Suprapubic skin (tissue), 4 donors: Measurements from ENCODE around the gene PHF23. TPM values are rescaled to one million over a fixed set of nuclear protein-coding genes. Genes with fewer than 3 reads are reported as not detected.

Source experiments
- DNase-seq, 2 donors: peaks; one replicate each; pipeline ENCODE4 v3.0.0-alpha.2; 2019; ENCODE audit warnings: low spot score in 2 of 2
- H3K27ac ChIP-seq: fragments of 200-600 bp; sonication (generic); one replicate; pipeline ENCODE4 v1.5.1; 2019
- H3K27me3 ChIP-seq: fragments of 200-600 bp; sonication (generic); one replicate; pipeline ENCODE4 v1.5.1; 2019
- H3K36me3 ChIP-seq: fragments of 200-600 bp; sonication (generic); one replicate; pipeline ENCODE4 v1.5.1; 2019
- H3K4me1 ChIP-seq: fragments of 200-600 bp; sonication (generic); one replicate; pipeline ENCODE4 v1.5.1; 2019
- H3K4me3 ChIP-seq: fragments of 200-600 bp; sonication (generic); one replicate; pipeline ENCODE4 v1.5.1; 2019; ENCODE audit warnings: mild to moderate bottlenecking
- H3K9me3 ChIP-seq: fragments of 200-600 bp; sonication (generic); one replicate; pipeline ENCODE4 v1.5.1; 2019
- CTCF ChIP-seq, 2 donors: fragments of 200-600 bp in 1 of 2; fragments of 450-650 bp in 1 of 2; sonication (generic) in 1 of 2; IDR thresholded peaks; one replicate each; pipeline ENCODE4 v1.5.1; 2016 to 2019; ENCODE audit warnings: antibody characterized with exemption in 2 of 2, mild to moderate bottlenecking in 1 of 2, moderate library complexity in 1 of 2
- EP300 ChIP-seq: sonication (generic); formaldehyde crosslinking; IDR thresholded peaks from one replicate; pipeline ENCODE4 v1.6.1; 2017; ENCODE audit warnings: antibody characterized with exemption
- POLR2A ChIP-seq, 2 donors: fragments of 450-650 bp; IDR thresholded peaks; one replicate each; pipeline ENCODE4 v1.6.1; 2017; ENCODE audit warnings: antibody characterized with exemption in 2 of 2, mild to moderate bottlenecking in 2 of 2, moderate library complexity in 2 of 2
- POLR2AphosphoS5 ChIP-seq, 3 donors: sonication (generic); formaldehyde crosslinking; IDR thresholded peaks; one replicate each; pipeline ENCODE4 v1.6.1; 2017; ENCODE audit warnings: antibody characterized with exemption in 3 of 3
- WGBS: methylation state at CpG from one replicate; pipeline ENCODE4 v1.1.5; 2018; 5-methylcytosine and 5-hydroxymethylcytosine counted together
- total RNA-seq, 4 donors: library from RNA; depleted of rRNA; stranded (reverse); fragments of >200 nt; gene quantifications; one replicate each; pipeline ENCODE4 v1.1.0, GENCODE V29; 2016

Gene PHF23
- total RNA-seq, 4 donors from 2014 or later: 19.0 to 35.0 (median 29.1) TPM

GRCh38 chr17:7217113-7217987 lies 21.9 kb downstream of the PHF23 start:
- H3K27me3 ChIP-seq: no peaks in the 10 kb centered on the region
- no peaks in the 10 kb centered on the region for H3K9me3 ChIP-seq
- TF ChIP-seq EP300: no peak
- TF ChIP-seq POLR2A (IDR thresholded peaks at IDR 0.05): no peak
- peaks cover 82% of the 10 kb centered on the region for H3K4me1 ChIP-seq
- DNase-seq: no peak
- H3K4me3 ChIP-seq: peak overlapping the region; percentile 50
- peaks cover 3% of the 10 kb centered on the region for H3K36me3 ChIP-seq
- peak overlapping the region; percentile 59 for H3K27ac ChIP-seq
- WGBS: under 1% methylated on average over 27 of the region's 32 CpGs

GRCh38 chr17:7216242-7217112 lies 22.8 kb downstream of the PHF23 start:
- H3K4me3 ChIP-seq: peak overlapping the region; percentile 50
- no peaks in the 10 kb centered on the region for H3K27me3 ChIP-seq
- H3K27ac ChIP-seq: peak overlapping the region; percentile 59
- no peaks in the 10 kb centered on the region for H3K9me3 ChIP-seq
- peaks cover 76% of the 10 kb centered on the region for H3K4me1 ChIP-seq
- TF ChIP-seq POLR2A (IDR thresholded peaks at IDR 0.05) (no peak), CTCF (IDR thresholded peaks at IDR 0.05) (no peak), POLR2AphosphoS5 (IDR thresholded peaks at IDR 0.05) (no peak), EP300 (no peak)
- WGBS: 31% methylated on average over 7 of the region's 7 CpGs
- DNase-seq: no peak
- no peaks in the 10 kb centered on the region for H3K36me3 ChIP-seq

GRCh38 chr17:7215652-7216180 lies 23.5 kb downstream of the PHF23 start:
- no peak for DNase-seq
- H3K4me3 ChIP-seq: peak overlapping the region; percentile 50
- peaks cover 68% of the 10 kb centered on the region for H3K4me1 ChIP-seq
- WGBS: 36% methylated on average over 9 of the region's 10 CpGs
- no peak overlapping the region for H3K27ac ChIP-seq
- TF ChIP-seq POLR2AphosphoS5 (IDR thresholded peaks at IDR 0.05) (no peak), CTCF (IDR thresholded peaks at IDR 0.05) (no peak), EP300 (no peak), POLR2A (IDR thresholded peaks at IDR 0.05) (no peak)
- no peaks in the 10 kb centered on the region for H3K9me3 ChIP-seq
- no peaks in the 10 kb centered on the region for H3K36me3 ChIP-seq
- H3K27me3 ChIP-seq: no peaks in the 10 kb centered on the region

- WGBS: 41% methylated on average over 7 of the region's 9 CpGs
- Histone ChIP-seq H3K4me3 (peak overlapping the region; percentile 56), H3K9me3 (no peaks in the 10 kb centered on the region), H3K27ac (peak overlapping the region; percentile 2), H3K27me3 (no peaks in the 10 kb centered on the region), H3K36me3 (no peaks in the 10 kb centered on the region), H3K4me1 (peaks cover 63% of the 10 kb centered on the region)
- TF ChIP-seq POLR2AphosphoS5 (IDR thresholded peaks at IDR 0.05): peak in 1 of 3 donors; percentile 24
- TF ChIP-seq CTCF (IDR thresholded peaks at IDR 0.05): no peak
- no peak for DNase-seq
Observed at GRCh38 chr17:7215136-7215638, 24.1 kb downstream of the PHF23 start.

GRCh38 chr17:7214300-7215135 lies 24.7 kb downstream of the PHF23 start:
- Histone ChIP-seq H3K27ac (peak overlapping the region; percentile 72), H3K4me3 (peak overlapping the region; percentile 56), H3K36me3 (no peaks in the 10 kb centered on the region), H3K27me3 (no peaks in the 10 kb centered on the region), H3K4me1 (peaks cover 59% of the 10 kb centered on the region), H3K9me3 (no peaks in the 10 kb centered on the region)
- DNase-seq: peak; percentile 99
- TF ChIP-seq CTCF (IDR thresholded peaks at IDR 0.05): peak; percentile 23 to 59
- TF ChIP-seq POLR2A (IDR thresholded peaks at IDR 0.05): no peak
- peak in 1 of 3 donors; percentile 31 for TF ChIP-seq POLR2AphosphoS5 (IDR thresholded peaks at IDR 0.05)
- no peak for TF ChIP-seq EP300
- WGBS: under 1% methylated on average over 43 of the region's 45 CpGs
